Measurements from ENCODE around the gene PRRT2.

GRCh38 chr16:29794231-29794710 is 17.7 kb upstream of the PRRT2 start:
- TF ChIP-seq CTCF (conservative IDR thresholded peaks at IDR 0.05; ENCODE audit: low read length) (no peak), EZH2phosphoT487 (IDR thresholded peaks at IDR 0.05; ENCODE audit: borderline replicate concordance, low read depth, low read length) (no peak)

Measured in OCI-LY7 (cell line).